ENCODE results near the gene ATAD3B. TPM values are rescaled to one million over a fixed set of nuclear protein-coding genes. Genes with fewer than 3 reads are reported as not detected.

The ATAD3B gene, protein sequence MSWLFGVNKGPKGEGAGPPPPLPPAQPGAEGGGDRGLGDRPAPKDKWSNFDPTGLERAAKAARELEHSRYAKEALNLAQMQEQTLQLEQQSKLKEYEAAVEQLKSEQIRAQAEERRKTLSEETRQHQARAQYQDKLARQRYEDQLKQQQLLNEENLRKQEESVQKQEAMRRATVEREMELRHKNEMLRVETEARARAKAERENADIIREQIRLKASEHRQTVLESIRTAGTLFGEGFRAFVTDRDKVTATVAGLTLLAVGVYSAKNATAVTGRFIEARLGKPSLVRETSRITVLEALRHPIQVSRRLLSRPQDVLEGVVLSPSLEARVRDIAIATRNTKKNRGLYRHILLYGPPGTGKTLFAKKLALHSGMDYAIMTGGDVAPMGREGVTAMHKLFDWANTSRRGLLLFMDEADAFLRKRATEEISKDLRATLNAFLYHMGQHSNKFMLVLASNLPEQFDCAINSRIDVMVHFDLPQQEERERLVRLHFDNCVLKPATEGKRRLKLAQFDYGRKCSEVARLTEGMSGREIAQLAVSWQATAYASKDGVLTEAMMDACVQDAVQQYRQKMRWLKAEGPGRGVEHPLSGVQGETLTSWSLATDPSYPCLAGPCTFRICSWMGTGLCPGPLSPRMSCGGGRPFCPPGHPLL
- 10 to 100 TPM; 29.0 to 34.3 TPM for total RNA-seq

DNA sequence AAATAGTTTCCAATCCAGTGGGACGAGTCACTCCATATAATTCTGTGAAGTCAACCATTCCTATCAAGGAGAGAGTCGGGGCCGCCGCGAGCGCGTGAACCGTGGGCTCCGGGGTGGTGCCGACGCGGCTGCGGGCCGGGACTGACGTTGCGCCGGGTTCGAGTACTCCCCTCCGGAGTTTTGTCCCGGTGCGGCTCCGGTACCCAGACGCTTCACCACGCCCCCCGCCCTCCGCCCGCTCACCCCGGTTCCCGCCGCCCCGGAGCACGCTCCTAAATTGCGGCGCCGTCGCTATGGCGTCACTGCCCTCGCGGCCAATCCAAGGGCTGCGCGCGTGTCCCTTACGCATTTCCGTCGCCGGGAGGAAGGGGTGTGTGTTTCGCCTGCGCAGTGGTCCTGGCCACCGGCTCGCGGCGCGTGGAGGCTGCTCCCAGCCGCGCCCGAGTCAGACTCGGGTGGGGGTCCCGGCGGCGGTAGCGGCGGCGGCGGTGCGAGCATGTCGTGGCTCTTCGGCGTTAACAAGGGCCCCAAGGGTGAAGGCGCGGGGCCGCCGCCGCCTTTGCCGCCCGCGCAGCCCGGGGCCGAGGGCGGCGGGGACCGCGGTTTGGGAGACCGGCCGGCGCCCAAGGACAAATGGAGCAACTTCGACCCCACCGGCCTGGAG, at the start of gene ATAD3B:
ATAD3B (plus strand) TSS at position 377 of the 664 bp plus-strand sequence; CDS start at position 497, 120 bp downstream.

DNA sequence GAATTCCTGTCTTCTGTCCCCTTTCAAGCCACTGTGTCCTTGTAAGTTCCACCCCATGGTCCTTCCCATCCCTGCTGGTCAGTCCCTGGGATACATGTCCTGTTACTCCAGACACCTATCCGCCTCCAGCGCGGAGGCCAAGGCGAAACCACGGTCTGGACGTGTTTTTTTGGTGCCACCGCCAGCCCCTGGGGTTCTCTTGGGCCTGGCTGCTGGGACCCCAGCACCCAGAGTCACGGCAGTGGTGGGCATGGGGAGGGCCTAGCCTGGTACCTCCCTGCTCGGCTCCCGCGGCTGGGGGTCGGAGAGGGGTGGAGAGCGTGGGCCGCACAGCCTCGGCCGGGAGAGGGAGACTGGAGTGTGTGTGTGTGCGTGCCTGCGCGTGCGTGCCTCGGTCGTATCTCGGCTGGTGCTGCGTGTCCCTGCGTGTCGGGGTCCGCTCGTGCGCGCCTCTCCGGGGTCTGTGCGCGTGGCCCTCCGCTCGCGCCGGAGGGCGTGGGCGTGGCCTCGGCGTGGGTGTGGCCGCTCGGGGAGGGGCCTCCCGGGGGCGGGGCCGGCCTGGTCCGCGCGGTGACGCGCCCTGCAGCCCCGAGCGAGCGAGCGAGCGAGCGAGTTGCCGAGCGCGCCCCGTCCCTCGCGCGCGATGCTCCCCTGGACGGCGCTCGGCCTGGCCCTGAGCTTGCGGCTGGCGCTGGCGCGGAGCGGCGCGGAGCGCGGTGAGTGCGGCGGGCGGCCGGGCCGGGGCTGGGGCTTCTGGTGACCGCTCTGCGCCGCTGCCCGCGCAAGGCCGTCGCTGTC, 36.3 kb upstream of the ATAD3B start, which contains the start of gene VWA1:
VWA1 (plus strand) TSS at position 585 of the 798 bp plus-strand sequence; CDS start at position 644, 59 bp downstream.

DNA sequence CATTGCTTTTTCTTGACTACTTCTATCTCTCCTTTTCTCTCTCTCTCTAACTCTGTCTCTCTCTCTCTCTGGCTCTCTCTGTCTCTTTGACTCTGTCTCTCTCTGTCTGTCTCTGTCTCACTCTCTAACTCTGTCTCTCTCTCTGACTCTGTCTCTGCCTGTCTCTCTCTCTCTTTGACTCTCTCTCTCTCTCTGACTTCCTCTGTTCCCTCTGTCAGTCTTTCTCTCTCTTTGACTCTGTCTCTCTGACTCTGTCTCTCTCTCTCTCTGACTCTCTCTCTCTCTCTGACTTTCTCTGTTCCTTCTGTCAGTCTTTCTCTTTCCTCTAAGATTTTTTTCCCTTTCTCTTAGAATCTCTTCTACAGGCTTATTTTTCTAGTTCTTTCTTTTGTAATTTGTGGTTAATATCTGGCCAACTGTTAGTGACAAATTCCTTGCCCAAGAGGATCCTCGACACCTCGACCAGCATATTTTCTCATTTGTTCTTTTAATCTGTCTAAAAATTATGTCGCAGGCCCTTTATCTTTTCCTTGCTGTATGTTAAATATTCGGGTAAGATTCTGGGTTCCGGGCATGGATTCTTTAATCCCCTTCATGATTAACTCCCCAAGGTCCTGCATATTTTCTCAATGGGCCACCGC, 22.3 kb upstream of the ATAD3B start, which contains the start of gene ATAD3C:
ATAD3C (plus strand) TSS at position 591 of the 641 bp plus-strand sequence. CDS start 995 bp downstream, outside the sequence.

DNA sequence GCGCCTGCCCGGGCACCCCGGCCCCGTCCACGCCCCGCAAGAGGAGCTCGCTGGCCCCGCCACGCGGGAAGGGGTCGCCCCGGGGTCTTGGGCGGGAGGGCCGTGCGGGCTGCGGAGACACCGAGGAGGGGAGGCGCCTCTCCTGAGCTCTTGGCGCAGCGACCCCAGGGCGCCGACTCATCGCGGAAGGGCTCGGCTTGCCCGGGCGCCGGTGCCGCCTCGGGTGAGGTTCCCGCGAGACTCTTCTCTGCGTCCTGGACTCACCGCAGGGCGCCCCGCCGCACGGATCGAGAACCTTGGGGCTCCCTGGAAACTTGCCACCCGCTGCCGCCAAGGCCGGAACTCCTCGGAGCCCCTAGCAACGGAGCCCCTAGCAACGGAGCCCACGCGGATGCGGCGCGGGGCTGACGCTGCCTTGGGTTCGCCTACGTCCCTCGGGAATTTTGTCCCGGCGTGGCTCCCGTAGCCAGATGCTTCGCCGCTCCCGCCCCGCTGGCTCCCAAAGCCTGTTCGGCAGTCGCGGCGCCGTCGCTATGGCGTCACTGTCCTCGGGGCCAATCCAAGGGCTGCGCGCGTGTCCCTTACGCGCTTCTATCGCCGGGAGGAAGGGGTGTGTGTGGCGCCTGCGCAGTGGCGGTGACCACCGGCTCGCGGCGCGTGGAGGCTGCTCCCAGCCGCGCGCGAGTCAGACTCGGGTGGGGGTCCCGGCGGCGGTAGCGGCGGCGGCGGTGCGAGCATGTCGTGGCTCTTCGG, 40.1 kb downstream of the ATAD3B start, which contains the start of gene ATAD3A:
ATAD3A (plus strand) TSS at position 630 of the 753 bp plus-strand sequence; CDS start at position 737, 107 bp downstream.

DNA sequence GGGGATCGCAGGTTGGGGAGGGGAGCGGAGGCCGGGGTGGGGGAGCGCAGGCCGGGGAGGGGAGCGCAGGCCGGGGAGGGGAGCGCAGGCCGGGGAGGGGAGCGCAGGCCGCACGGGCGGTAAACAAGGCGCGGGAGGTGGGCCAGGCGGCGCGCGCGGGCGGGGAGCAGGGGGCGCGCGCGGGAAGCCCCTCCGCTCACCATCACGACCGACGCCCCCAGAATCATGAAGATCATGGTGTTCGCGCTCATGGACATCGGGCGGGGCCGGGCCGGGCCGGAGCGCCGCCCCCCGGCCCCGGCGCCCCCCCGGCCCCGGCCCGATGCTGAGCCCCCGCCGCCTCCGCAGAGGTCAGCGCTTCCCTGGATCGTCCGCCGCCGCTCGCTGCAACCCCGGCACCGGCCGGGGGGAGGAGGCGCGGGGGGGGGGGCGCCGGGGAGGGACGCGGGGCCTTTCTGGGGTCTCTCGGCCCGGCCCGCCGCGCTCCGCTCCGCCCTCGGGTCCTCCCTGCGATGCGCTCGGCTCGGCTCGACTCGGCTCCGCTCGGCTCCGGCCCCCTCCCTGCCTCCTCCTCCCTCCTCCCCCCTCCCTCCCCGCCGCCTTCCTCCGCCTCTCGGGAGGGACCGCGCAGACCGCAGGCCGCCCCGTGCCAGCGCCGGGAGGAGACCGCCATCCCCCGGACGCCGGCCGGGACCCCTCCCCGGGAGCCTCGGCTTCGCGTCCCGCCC, 68.7 kb downstream of the ATAD3B start, which contains the start of gene TMEM240:
TMEM240 (minus strand) TSS at position 535 of the 728 bp plus-strand sequence; CDS start at position 257, 278 bp downstream.

Other genes with a start within 250 kb of the ATAD3B start
- 10 to 100 TPM; 97.8 to 99.3 TPM for gene SDF4, start 239.8 kb upstream of the ATAD3B start, total RNA-seq
- gene B3GALT6, start 239.5 kb upstream of the ATAD3B start, total RNA-seq: 10 to 100 TPM; 17.3 to 18.5 TPM
- 1 to 10 TPM; 2.5 to 3.2 TPM for gene C1QTNF12, start 225.0 kb upstream of the ATAD3B start, total RNA-seq
- 10 to 100 TPM; 60.2 to 62.5 TPM for gene UBE2J2, start 197.9 kb upstream of the ATAD3B start, total RNA-seq
- 1 to 10 TPM; 4.1 to 6.2 TPM for gene SCNN1D, start 191.3 kb upstream of the ATAD3B start, total RNA-seq
- 10 to 100 TPM; 74.4 to 79.3 TPM for gene ACAP3, start 163.8 kb upstream of the ATAD3B start, total RNA-seq
- gene PUSL1, start 163.2 kb upstream of the ATAD3B start, total RNA-seq: 10 to 100 TPM; 18.5 to 19.6 TPM
- gene INTS11, start 147.1 kb upstream of the ATAD3B start, total RNA-seq: 100 to 1,000 TPM; 112 to 114 TPM
- 10 to 100 TPM; 21.3 to 21.6 TPM for gene CPTP, start 147.0 kb upstream of the ATAD3B start, total RNA-seq
- gene TAS1R3, start 140.5 kb upstream of the ATAD3B start, total RNA-seq: 1 to 10 TPM in 1 of 2 experiments, under 1 TPM in 1; 0.73 to 1.1 TPM
- gene DVL1, start 122.3 kb upstream of the ATAD3B start, total RNA-seq: 10 to 100 TPM; 34.7 to 40.9 TPM
- under 1 TPM in 1 of 2 experiments, not detected in 1; 0.12 TPM for gene MXRA8, start 113.2 kb upstream of the ATAD3B start, total RNA-seq
- gene AURKAIP1, start 96.6 kb upstream of the ATAD3B start, total RNA-seq: 10 to 100 TPM; 88.0 to 90.4 TPM
- 100 to 1,000 TPM; 120 to 122 TPM for gene CCNL2, start 72.4 kb upstream of the ATAD3B start, total RNA-seq
- 10 to 100 TPM; 82.8 to 98.8 TPM for gene MRPL20, start 64.5 kb upstream of the ATAD3B start, total RNA-seq
- not detected for gene ANKRD65, start 50.5 kb upstream of the ATAD3B start, total RNA-seq
- gene VWA1, start 36.1 kb upstream of the ATAD3B start, total RNA-seq: under 1 TPM; 0.17 to 0.33 TPM
- gene ATAD3C, start 22.1 kb upstream of the ATAD3B start, total RNA-seq: 1 to 10 TPM; 1.4 to 2.3 TPM
- 10 to 100 TPM; 31.9 to 33.0 TPM for gene ATAD3A, start 40.4 kb downstream of the ATAD3B start, total RNA-seq
- under 1 TPM; 0.41 to 0.45 TPM for gene TMEM240, start 68.9 kb downstream of the ATAD3B start, total RNA-seq
- 100 to 1,000 TPM; 106 to 107 TPM for gene SSU72, start 103.1 kb downstream of the ATAD3B start, total RNA-seq
- gene FNDC10, start 128.4 kb downstream of the ATAD3B start, total RNA-seq: 1 to 10 TPM; 8.7 to 9.1 TPM
- 10 to 100 TPM; 44.3 to 45.9 TPM for gene MIB2, start 143.7 kb downstream of the ATAD3B start, total RNA-seq
- gene MMP23B, start 160.4 kb downstream of the ATAD3B start, total RNA-seq: 1 to 10 TPM; 3.4 to 4.2 TPM
- gene CDK11B, start 187.2 kb downstream of the ATAD3B start, total RNA-seq: 10 to 100 TPM; 33.8 to 34.2 TPM
- 10 to 100 TPM; 75.4 to 77.9 TPM for gene SLC35E2B, start 221.0 kb downstream of the ATAD3B start, total RNA-seq

Data from activated naive CD4-positive, alpha-beta T cell treated with anti-CD3 and anti-CD28 coated beads, Interleukin-2, amount 10 ng/mL, durations not matched to agents 5 hours and 36 hours (primary cell).